PFSK-1 (cell line): Measurements from ENCODE around the gene TNIP1.

Source experiments
- FOXP2 ChIP-seq: optimal IDR thresholded peaks from 2 replicates; pipeline ENCODE3; 2011; ENCODE audit warnings: borderline replicate concordance, control low read depth, inconsistent platforms; ENCODE audit not compliant: insufficient read depth; ENCODE audit errors: extremely low read length, extremely low read depth
- POLR2AphosphoS5 ChIP-seq: IDR thresholded peaks from 2 replicates; pipeline ENCODE4 v1.6.1; 2012; ENCODE audit warnings: low read depth, mild to moderate bottlenecking, control low read depth, low read length, moderate library complexity
- REST ChIP-seq, 2 experiments: IDR thresholded peaks; 2 replicates each; pipeline versions ENCODE4 v1.6.1 to v1.8.0; 2011 to 2012; ENCODE audit warnings: low read depth in 2 of 2, low read length in 2 of 2, control low read depth in 1 of 2, inconsistent platforms in 1 of 2, mild to moderate bottlenecking in 1 of 2, moderate library complexity in 1 of 2; ENCODE audit not compliant: insufficient read depth in 1 of 2

- TF ChIP-seq POLR2AphosphoS5, result no peak
- TF ChIP-seq REST (IDR thresholded peaks at IDR 0.05; ENCODE audit: insufficient read depth in 1 of 2, low read depth in 2 of 2, low read length in 2 of 2), result no peak
- TF ChIP-seq FOXP2, result no peak
These were observed 79.4 kb downstream of the TNIP1 start for GRCh38 chr5:151001436-151001835.
